Fibroblast of skin of back (primary cell): ENCODE measurements around the gene TP63.

Source experiments
- DNase-seq: peaks from one replicate; pipeline ENCODE4 v3.0.0-alpha.2; 2013

TP63 gene

DNA sequence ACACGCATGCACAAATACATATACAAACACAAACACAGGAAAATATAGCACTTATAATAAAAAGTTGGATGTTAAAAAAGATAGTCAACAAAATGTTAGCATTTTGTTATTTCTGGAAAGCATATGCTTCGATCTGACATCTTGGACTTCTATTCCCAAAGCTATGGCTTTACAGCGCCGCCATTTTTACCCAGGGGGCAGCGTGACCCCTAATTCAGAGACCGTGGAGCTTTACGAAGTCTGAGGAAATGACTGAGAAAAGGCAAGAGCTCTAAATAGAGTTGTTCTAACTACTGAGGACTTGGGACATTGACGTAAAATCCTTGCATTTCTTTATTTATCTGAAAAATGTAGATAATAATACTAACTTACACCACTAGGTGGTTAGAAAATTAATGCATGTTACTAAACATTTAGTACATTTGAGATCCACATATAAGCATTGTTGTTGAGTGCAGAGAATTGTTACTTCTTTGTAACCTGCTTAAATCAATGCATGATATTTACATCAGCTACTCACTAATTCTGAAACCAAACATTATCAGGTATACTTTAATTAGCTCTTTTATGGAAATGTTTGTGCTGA is 155.4 kb downstream of the TP63 start:
- no peak for DNase-seq

GRCh38 chr3:189787191-189787590 is 156.0 kb downstream of the TP63 start:
- no peak for DNase-seq

DNA sequence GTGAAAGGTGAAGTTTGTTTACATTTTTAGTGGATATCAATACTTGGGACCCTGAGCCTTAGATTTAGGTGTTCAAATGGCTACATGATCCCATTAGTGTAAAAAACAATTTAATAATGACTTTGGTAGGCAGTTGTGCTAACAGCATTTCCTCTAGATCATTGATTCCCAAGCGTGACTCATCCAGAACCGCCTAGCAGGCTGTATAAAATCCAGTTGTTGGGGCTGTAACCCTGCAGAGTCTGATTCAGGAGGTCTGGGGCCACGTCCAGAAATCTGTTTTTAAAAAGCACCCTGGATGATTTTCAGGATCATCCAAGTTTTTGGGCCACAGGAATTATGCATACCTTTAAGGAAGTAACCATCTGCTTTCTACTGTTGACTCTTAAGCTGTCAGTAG is 156.4 kb downstream of the TP63 start:
- peak; percentile 22 for DNase-seq

DNA sequence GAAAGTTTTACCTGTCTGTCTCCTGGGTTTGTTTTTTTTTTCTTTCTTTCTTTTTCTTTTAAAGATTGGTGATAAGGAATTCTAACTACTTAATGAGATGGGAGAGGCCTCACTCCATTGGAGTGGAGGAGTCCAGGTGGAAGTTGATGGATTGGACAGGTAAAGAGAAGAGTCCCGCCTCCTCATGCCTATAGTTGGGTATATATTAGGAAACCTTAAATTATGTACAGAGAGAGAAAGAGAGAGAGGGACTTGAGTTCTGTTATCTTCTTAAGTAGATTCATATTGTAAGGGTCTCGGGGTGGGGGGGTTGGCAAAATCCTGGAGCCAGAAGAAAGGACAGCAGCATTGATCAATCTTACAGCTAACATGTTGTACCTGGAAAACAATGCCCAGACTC is 158.2 kb downstream of the TP63 start:
- no peak for DNase-seq

- DNase-seq: no peak
Measured at GRCh38 chr3:189790658-189791057, 159.5 kb downstream of the TP63 start.

DNA sequence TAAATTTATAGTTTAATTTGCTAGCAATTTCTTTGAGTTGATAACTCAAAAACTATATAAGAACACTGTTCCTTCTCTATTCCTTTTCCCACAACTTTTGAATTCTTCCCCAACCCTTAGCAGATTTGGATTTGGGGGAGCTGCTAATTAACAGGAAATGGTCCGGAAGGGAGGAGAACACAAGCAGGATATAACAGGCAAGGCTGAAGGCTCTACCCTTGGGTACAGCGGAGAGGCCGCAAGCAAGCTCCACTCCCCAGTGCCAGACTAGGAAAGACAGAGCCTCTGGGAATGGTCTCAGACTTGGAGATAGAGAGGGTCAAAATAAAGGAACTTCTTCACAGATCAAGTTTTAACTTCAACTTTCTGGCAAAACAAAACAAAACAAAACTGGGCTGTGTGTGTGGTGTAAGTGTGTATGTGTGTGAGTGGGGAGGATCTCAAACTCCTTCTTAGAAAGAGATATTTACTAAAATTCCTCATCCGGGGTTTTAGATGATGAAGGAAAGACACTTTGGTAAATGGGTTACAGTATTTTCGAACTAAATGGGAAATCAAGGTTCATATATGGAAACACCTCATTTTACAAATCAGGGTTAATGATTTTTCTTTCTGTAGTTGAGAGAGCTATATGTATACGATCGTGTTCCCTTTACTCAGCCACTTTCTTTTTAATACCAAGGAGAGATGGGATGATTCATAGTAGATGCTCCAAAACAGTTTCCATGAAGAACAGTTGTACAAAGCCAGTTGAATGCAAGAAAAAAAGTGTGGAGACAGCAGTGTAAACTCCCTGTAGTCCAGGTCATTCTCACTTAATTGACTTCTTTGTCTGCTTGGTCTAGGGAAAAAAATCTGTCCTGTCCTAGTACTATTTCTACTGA is 161.1 kb downstream of the TP63 start:
- no peak for DNase-seq

- no peak for DNase-seq
Measured at GRCh38 chr3:189794518-189794917, 163.3 kb downstream of the TP63 start.

- no peak for DNase-seq
Measured at GRCh38 chr3:189797103-189797750, 166.0 kb downstream of the TP63 start.

- DNase-seq: no peak
Measured at GRCh38 chr3:189799366-189799765, 168.2 kb downstream of the TP63 start.

GRCh38 chr3:189800436-189800835 is 169.2 kb downstream of the TP63 start:
- no peak for DNase-seq

GRCh38 chr3:189803254-189803653 is 172.1 kb downstream of the TP63 start:
- no peak for DNase-seq

DNA sequence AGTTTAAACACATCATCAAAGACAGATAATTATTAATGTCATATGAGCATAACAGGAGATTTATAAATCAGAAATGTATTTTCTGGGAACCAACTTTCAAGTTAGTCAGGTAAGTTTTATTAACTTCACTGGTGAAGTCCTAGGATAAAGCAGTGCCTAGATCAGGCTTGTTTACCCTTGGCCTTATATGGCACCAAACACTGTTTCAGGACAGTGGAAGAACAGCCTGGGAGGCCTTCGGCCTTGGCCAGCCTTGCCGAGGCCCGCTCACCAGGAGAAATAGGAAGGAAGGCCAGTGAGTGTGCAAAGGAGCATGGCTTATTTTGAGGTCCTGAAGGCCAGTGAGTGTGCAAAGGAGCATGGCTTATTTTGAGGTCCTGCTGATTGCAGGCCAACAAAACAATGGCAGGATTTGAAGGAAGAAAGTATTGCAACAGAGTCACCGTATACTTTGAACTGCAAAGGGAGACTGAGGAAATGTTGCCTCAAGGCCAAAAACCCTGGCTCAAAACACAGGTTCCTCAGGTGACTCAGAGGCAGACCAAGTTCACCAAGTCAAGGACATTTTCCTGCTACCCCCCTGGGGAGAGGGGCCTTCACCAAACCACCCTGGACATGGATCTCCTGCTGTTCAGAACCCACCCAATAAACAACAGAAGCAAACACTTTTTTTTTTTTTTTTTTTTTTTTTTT is 174.3 kb downstream of the TP63 start:
- no peak for DNase-seq

DNA sequence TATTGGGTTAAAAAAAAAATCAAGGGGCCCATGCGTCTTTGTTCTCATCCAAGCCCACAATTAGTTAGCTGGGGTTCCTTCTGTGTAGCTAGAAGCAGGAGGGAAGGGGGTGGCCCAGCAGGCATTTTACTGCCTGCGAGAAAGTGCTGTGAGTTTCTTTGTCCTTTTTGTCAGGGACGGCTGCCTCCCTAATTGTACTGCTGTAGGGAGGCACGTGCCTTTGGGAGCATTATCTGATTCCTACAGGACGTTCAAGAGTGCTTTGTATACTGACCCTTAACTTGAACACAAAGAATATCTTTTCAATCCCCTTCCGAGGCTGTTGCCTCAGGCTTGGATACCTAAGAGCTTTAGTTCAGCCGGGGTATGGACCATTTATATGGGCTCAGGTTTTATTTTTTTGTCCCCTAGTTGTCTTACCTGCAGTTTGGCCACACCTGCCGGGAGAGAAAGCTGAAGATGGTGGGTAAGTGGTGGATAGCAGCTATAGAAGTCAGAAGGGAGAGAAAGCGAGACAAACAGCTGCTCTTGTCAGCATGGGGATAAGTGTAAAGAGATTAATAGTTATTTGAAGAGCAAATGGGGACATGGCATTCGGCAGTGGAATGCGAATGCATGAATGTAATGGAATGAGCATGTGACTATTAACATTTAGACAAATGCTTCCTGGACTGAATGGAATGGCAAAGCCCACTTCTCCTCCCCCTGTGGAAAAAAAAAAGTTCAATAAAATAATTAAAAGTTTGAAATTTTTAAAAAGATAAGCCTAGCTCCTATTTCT is 175.2 kb downstream of the TP63 start:
- peak; percentile 54 for DNase-seq

DNA sequence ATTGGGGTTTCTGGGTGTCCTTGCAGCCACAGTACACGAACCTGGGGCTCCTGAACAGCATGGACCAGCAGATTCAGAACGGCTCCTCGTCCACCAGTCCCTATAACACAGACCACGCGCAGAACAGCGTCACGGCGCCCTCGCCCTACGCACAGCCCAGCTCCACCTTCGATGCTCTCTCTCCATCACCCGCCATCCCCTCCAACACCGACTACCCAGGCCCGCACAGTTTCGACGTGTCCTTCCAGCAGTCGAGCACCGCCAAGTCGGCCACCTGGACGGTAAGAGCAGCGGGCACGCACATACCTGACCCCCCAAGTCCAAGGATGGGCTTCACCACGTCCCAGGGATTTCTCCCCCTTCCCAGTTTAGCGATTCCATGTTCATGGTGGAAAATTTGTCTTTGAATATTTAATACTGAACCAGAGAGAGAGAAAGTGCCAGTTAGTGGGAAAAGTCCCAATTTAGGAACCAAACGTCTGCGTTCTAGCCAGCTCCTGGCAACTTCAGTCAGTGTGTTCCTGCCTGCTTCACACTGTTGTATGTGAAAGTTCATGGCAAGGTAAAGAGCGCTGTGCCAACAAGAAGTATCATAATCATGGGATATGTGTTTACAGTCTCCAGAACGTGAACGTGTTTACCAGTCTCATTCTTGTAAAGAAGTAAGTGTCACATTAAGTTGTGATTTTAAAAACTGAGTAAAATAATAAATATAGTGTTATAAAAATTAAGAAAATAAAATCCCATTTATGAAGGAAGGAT is 177.2 kb downstream of the TP63 start:
- no peak for DNase-seq

DNA sequence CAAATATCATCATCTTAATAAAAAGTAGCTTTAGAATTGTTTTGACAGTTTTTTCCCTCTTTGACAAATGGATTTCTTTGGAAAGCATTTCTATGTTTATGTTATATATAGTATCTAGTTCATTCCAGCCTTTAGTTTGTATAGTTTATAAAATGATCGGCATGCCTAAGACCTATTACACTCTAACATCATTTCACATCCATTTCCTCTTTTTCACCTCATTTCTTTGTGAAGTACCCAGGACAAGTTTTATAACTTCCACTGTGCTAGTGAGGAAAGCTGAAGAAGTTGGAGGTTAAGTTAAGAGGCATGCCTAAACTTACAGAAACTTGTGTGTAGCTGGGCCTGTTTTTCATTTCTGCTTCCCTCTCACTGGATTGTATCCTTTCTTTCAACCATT is 178.4 kb downstream of the TP63 start:
- DNase-seq: no peak

GRCh38 chr3:189812806-189813465 is 181.7 kb downstream of the TP63 start:
- DNase-seq: no peak

DNA sequence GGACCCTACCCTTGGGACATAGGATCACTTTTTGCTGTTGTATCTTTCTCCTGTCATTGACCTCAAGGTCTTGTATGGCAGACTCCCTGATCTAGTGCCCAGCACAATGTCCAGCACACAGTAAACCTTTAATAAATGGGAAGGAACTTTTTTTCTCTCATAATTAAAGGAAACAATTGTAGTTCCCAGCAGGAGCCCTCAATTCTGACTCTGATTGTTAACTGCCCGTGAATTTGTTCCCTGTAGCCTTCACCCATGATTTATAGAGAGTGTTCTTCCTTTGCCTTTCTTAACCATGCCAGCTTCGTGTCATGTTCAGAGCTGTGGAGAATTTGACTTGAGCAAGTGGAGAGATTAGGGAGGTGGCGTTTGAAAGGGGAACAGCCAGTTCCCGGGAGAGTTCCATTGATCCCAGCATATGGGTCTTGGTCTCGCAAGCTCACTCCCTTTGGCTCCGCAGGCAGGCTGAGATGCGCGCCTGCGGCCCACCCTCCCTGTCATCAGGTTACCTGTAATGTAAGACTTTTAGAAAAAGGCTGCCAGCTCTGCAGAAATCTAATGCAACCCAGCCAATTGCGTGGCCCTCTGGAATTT is 182.6 kb downstream of the TP63 start:
- no peak for DNase-seq

GRCh38 chr3:189820365-189820720 is 189.2 kb downstream of the TP63 start:
- no peak for DNase-seq

GRCh38 chr3:189821262-189821661 is 190.1 kb downstream of the TP63 start:
- no peak for DNase-seq

DNA sequence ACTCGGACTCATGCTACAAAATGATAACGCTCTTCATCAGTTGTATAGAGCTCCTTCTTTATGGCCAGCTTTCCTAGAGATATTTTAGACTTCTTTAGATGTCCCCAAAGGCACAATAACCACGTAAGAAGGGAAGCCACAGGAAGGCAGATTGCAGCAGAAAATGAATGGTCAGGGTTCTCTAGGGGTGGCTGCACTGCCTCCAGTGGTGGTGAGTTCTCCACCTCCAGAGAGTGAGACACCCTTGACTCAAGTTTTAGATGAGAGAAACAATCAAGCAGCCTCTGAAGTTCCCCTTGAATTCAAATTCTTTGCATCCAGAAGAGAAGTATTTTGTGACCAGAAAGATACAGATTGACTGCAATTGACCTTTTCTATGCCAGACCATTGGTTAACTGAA is 191.5 kb downstream of the TP63 start:
- DNase-seq: no peak
